ENCODE measurements around the gene FBXW5.

DNA sequence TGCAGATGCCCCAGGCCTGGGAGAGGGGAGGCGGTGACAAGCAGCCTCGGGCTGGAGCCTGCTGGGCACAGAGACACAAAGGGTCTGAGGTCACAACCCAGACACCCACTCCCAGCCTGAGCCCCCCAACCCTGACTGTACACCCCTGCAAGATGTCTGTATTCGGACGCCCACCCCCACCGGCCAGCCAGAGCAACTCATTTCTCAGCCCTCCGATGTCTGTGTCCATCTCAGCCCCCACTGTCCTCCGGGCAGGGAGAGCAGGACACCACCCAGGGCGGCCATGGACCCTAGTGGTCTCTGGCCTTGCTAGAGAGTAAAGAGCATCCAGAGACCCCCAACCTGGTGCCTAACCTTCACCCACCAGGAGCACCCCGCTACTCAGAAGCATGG is 11.4 kb upstream of the FBXW5 start:
- TF ChIP-seq SP1 (CRISPR knock-in tag; IDR thresholded peaks at IDR 0.05) (no peak), ATF7 (IDR thresholded peaks at IDR 0.05) (no peak), ZNF232 (CRISPR knock-in tag; IDR thresholded peaks at IDR 0.05) (no peak), ZNF239 (CRISPR knock-in tag; IDR thresholded peaks at IDR 0.05) (no peak), HNRNPLL (IDR thresholded peaks at IDR 0.05; ENCODE audit: low read depth, low read length, poor library complexity, severe bottlenecking) (no peak), ZHX1 (conservative IDR thresholded peaks at IDR 0.05; ENCODE audit: low read length) (no peak), CTCF (IDR thresholded peaks at IDR 0.05 in 2 of 3, conservative IDR thresholded peaks at IDR 0.05 in 1 of 3; ENCODE audit: insufficient read depth in 2 of 3, low read depth in 1 of 3, low read length in 3 of 3) (no peak), FIP1L1 (IDR thresholded peaks at IDR 0.05; ENCODE audit: low read depth, low read length, poor library complexity, severe bottlenecking) (no peak), ZNF695 (CRISPR knock-in tag; IDR thresholded peaks at IDR 0.05) (no peak), EZH2 (IDR thresholded peaks at IDR 0.05; ENCODE audit: borderline replicate concordance, low read depth, low read length) (no peak), TAF1 (IDR thresholded peaks at IDR 0.05; ENCODE audit: control insufficient read depth, extremely low read depth, insufficient read depth, low read length, severe bottlenecking) (no peak), POLR3A (IDR thresholded peaks at IDR 0.05; ENCODE audit: borderline replicate concordance, extremely low read depth, insufficient read depth, insufficient read length) (no peak), CHD2 (IDR thresholded peaks at IDR 0.05; ENCODE audit: low read depth, low read length) (no peak)
- TF ChIP-seq, protein P1, sequence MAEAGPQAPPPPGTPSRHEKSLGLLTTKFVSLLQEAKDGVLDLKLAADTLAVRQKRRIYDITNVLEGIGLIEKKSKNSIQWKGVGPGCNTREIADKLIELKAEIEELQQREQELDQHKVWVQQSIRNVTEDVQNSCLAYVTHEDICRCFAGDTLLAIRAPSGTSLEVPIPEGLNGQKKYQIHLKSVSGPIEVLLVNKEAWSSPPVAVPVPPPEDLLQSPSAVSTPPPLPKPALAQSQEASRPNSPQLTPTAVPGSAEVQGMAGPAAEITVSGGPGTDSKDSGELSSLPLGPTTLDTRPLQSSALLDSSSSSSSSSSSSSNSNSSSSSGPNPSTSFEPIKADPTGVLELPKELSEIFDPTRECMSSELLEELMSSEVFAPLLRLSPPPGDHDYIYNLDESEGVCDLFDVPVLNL (CRISPR knock-in tag; IDR thresholded peaks at IDR 0.05; ENCODE audit: low read depth) = no peak

Data from K562 (cell line).